SK-N-SH treated with all-trans-retinoic acid at 6 μM for 48 hours (cell line): Measurements from ENCODE around the gene AHCYL2.
"Not testable (repeated sequence)": the region's sequence is repeated elsewhere in the genome, so short reads cannot be mapped to it uniquely, and the experiment has no call there.

ENCODE experiments used
- ATAC-seq: fragments of 200-7000 bp; cut with Tn5 transposase; 3 replicates; pipeline ENCODE4 v1.9.1; 2020; ENCODE audit warnings: mild to moderate bottlenecking, moderate library complexity
- ARNTL ChIP-seq: fragments of 450-650 bp; formaldehyde crosslinking; IDR thresholded peaks from 2 replicates; pipeline ENCODE4 v1.5.0; 2020; ENCODE audit warnings: low read depth, mild to moderate bottlenecking, moderate library complexity, borderline replicate concordance
- BACH2 ChIP-seq: fragments of 250-450 bp; sonication (Bioruptor Pico); IDR thresholded peaks from 2 replicates; pipeline ENCODE4 v1.9.0; 2021; ENCODE audit warnings: mild to moderate bottlenecking, borderline replicate concordance
- GLIS3 ChIP-seq: fragments of 250-450 bp; sonication (Bioruptor Pico); IDR thresholded peaks from 2 replicates; pipeline ENCODE4 v1.5.0; 2020; ENCODE audit warnings: mild to moderate bottlenecking, moderate library complexity
- ISL1 ChIP-seq: fragments of 250-450 bp; sonication (Bioruptor Pico); IDR thresholded peaks from 2 replicates; pipeline ENCODE4 v2.1.2; 2022; ENCODE audit warnings: mild to moderate bottlenecking, moderate library complexity
- OSR1 ChIP-seq: fragments of 250-450 bp; sonication (Bioruptor Pico); IDR thresholded peaks from 2 replicates; pipeline ENCODE4 v1.8.0; 2022; ENCODE audit warnings: moderate library complexity, mild to moderate bottlenecking, inconsistent platforms
- POU6F1 ChIP-seq: fragments of 250-450 bp; sonication (Bioruptor Pico); IDR thresholded peaks from 2 replicates; pipeline ENCODE4 v1.8.0; 2021; ENCODE audit warnings: low read depth, mild to moderate bottlenecking, moderate library complexity, borderline replicate concordance
- PPARA ChIP-seq: fragments of 250-450 bp; sonication (Bioruptor Pico); IDR thresholded peaks from 2 replicates; pipeline ENCODE4 v1.5.0; 2020; ENCODE audit warnings: mild to moderate bottlenecking, borderline replicate concordance
- RARB ChIP-seq: fragments of 250-450 bp; sonication (Bioruptor Pico); IDR thresholded peaks from 2 replicates; pipeline ENCODE4 v1.8.0; 2021; ENCODE audit warnings: mild to moderate bottlenecking, moderate library complexity
- SNAI2 ChIP-seq: fragments of 250-450 bp; sonication (Bioruptor Pico); IDR thresholded peaks from 2 replicates; pipeline ENCODE4 v1.5.0; 2020; ENCODE audit warnings: mild to moderate bottlenecking, moderate library complexity
- TCF4 ChIP-seq: fragments of 250-450 bp; sonication (Bioruptor Pico); IDR thresholded peaks from 2 replicates; pipeline ENCODE4 v1.8.0; 2021; ENCODE audit warnings: mild to moderate bottlenecking, moderate library complexity, borderline replicate concordance
- TOX ChIP-seq: fragments of 250-450 bp; sonication (Bioruptor Pico); IDR thresholded peaks from 2 replicates; pipeline ENCODE4 v1.8.0; 2021; ENCODE audit warnings: mild to moderate bottlenecking, moderate library complexity, borderline replicate concordance
- ZFP3 ChIP-seq: fragments of 250-450 bp; sonication (Bioruptor Pico); IDR thresholded peaks from 2 replicates; pipeline ENCODE4 v1.5.0; 2020; ENCODE audit warnings: mild to moderate bottlenecking, moderate library complexity
- ZNF565 ChIP-seq: fragments of 450-650 bp; formaldehyde crosslinking; conservative IDR thresholded peaks from 2 replicates; pipeline ENCODE4 v1.5.0; 2020; ENCODE audit warnings: low read depth, mild to moderate bottlenecking, moderate library complexity
- ZNF70 ChIP-seq: fragments of 450-650 bp; formaldehyde crosslinking; IDR thresholded peaks from 2 replicates; pipeline ENCODE4 v1.5.0; 2020; ENCODE audit warnings: mild to moderate bottlenecking, moderate library complexity
- ZNF8 ChIP-seq: fragments of 450-650 bp; formaldehyde crosslinking; IDR thresholded peaks from 2 replicates; pipeline ENCODE4 v1.5.0; 2020; ENCODE audit warnings: mild to moderate bottlenecking, moderate library complexity
- TF ChIP-seq, protein P1 (sequence below): fragments of 250-450 bp; sonication (Bioruptor Pico); IDR thresholded peaks from 2 replicates; pipeline ENCODE4 v1.5.0; 2020; ENCODE audit warnings: mild to moderate bottlenecking, moderate library complexity
- TF ChIP-seq, protein P2 (sequence below): fragments of 250-450 bp; sonication (Bioruptor Pico); IDR thresholded peaks from 2 replicates; pipeline ENCODE4 v1.5.1; 2020; ENCODE audit warnings: low read depth, mild to moderate bottlenecking, moderate library complexity
- TF ChIP-seq, protein P3 (sequence below): fragments of 250-450 bp; sonication (Bioruptor Pico); IDR thresholded peaks from 2 replicates; pipeline ENCODE4 v1.5.1; 2021; ENCODE audit warnings: mild to moderate bottlenecking, moderate library complexity
- TF ChIP-seq, protein P4 (sequence below): fragments of 250-450 bp; sonication (Bioruptor Pico); IDR thresholded peaks from 2 replicates; pipeline ENCODE4 v1.8.0; 2020; ENCODE audit warnings: mild to moderate bottlenecking, moderate library complexity, borderline replicate concordance

AHCYL2 gene

GRCh38 chr7:129218514-129219062 lies 6.2 kb upstream of the AHCYL2 start:
- TF ChIP-seq OSR1 (CRISPR knock-in tag) (no peak), TOX (no peak), POU6F1 (CRISPR knock-in tag) (no peak), SNAI2 (CRISPR knock-in tag) (no peak), ZNF8 (no peak), ZNF70 (CRISPR knock-in tag) (no peak), ISL1 (CRISPR knock-in tag) (no peak)
- ATAC-seq, result peak; percentile 98

GRCh38 chr7:129219166-129219565 lies 5.7 kb upstream of the AHCYL2 start:
- ATAC-seq, result not testable (repeated sequence)

GRCh38 chr7:129222064-129222463 lies 2.8 kb upstream of the AHCYL2 start:
- TF ChIP-seq GLIS3 (CRISPR knock-in tag) (no peak), PPARA (CRISPR knock-in tag) (no peak), TOX (no peak), RARB (CRISPR knock-in tag) (no peak), ZFP3 (no peak), ZNF70 (CRISPR knock-in tag) (no peak)
- TF ChIP-seq, protein P1, sequence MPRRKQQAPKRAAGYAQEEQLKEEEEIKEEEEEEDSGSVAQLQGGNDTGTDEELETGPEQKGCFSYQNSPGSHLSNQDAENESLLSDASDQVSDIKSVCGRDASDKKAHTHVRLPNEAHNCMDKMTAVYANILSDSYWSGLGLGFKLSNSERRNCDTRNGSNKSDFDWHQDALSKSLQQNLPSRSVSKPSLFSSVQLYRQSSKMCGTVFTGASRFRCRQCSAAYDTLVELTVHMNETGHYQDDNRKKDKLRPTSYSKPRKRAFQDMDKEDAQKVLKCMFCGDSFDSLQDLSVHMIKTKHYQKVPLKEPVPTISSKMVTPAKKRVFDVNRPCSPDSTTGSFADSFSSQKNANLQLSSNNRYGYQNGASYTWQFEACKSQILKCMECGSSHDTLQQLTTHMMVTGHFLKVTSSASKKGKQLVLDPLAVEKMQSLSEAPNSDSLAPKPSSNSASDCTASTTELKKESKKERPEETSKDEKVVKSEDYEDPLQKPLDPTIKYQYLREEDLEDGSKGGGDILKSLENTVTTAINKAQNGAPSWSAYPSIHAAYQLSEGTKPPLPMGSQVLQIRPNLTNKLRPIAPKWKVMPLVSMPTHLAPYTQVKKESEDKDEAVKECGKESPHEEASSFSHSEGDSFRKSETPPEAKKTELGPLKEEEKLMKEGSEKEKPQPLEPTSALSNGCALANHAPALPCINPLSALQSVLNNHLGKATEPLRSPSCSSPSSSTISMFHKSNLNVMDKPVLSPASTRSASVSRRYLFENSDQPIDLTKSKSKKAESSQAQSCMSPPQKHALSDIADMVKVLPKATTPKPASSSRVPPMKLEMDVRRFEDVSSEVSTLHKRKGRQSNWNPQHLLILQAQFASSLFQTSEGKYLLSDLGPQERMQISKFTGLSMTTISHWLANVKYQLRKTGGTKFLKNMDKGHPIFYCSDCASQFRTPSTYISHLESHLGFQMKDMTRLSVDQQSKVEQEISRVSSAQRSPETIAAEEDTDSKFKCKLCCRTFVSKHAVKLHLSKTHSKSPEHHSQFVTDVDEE (CRISPR knock-in tag), result no peak
- ATAC-seq, result no peak

DNA sequence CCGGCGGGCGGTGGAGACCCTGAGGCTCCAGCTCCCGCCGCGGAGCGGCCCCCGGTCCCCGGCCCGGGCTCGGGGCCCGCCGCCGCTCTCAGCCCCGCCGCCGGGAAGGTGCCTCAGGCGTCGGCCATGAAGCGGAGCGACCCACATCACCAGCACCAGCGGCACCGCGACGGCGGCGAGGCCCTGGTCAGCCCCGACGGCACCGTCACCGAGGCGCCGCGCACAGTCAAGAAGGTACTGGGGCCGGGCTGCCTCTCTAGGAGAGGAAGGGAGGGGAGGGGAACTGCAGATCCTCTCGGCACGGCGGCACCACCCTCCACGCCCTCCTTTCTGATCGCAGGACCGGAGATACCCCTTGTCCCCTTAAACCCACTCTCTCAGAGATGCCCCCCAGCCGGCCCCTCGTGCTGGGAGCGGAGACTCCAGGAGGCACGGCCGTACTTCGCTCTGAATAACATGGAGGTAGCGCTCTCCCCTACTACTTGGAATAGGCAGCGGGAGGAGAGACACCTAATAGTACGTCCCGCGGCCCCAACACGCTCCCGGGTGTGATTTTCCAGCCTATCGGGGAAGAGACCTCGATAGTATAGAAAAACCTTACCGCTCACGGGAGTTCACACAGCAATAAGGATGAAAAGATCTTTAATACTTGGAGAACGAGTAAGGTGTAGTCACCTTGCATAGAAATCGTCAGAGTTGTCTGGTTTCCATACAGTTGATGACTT lies 538 bp downstream of the AHCYL2 start:
- peak; percentile 64 for ATAC-seq
- TF ChIP-seq ZFP3 (0 out of 2 replicates have a peak, but pooled peaks have one; percentile 38), ARNTL (CRISPR knock-in tag) (no peak), ZNF565 (no peak), POU6F1 (CRISPR knock-in tag) (no peak)
- TF ChIP-seq, all 23 proteins: peak for 1

- peak; percentile 7; the same call in 2 of the 3 replicates for ATAC-seq
- no peak for TF ChIP-seq ZNF565
- TF ChIP-seq POU6F1 (CRISPR knock-in tag), result no peak
- TF ChIP-seq TOX, result no peak
- TF ChIP-seq OSR1 (CRISPR knock-in tag), result no peak
- TF ChIP-seq, protein P2, sequence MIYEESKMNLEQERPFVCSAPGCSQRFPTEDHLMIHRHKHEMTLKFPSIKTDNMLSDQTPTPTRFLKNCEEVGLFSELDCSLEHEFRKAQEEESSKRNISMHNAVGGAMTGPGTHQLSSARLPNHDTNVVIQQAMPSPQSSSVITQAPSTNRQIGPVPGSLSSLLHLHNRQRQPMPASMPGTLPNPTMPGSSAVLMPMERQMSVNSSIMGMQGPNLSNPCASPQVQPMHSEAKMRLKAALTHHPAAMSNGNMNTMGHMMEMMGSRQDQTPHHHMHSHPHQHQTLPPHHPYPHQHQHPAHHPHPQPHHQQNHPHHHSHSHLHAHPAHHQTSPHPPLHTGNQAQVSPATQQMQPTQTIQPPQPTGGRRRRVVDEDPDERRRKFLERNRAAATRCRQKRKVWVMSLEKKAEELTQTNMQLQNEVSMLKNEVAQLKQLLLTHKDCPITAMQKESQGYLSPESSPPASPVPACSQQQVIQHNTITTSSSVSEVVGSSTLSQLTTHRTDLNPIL, result no peak
- no peak for TF ChIP-seq BACH2 (CRISPR knock-in tag)
- TF ChIP-seq ARNTL (CRISPR knock-in tag), result no peak
- TF ChIP-seq, protein P3, sequence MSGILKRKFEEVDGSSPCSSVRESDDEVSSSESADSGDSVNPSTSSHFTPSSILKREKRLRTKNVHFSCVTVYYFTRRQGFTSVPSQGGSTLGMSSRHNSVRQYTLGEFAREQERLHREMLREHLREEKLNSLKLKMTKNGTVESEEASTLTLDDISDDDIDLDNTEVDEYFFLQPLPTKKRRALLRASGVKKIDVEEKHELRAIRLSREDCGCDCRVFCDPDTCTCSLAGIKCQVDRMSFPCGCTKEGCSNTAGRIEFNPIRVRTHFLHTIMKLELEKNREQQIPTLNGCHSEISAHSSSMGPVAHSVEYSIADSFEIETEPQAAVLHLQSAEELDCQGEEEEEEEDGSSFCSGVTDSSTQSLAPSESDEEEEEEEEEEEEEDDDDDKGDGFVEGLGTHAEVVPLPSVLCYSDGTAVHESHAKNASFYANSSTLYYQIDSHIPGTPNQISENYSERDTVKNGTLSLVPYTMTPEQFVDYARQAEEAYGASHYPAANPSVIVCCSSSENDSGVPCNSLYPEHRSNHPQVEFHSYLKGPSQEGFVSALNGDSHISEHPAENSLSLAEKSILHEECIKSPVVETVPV (CRISPR knock-in tag), result no peak
- TF ChIP-seq TCF4 (CRISPR knock-in tag), result no peak
- TF ChIP-seq PPARA (CRISPR knock-in tag), result no peak
- TF ChIP-seq RARB (CRISPR knock-in tag), result no peak
- TF ChIP-seq, protein P4, sequence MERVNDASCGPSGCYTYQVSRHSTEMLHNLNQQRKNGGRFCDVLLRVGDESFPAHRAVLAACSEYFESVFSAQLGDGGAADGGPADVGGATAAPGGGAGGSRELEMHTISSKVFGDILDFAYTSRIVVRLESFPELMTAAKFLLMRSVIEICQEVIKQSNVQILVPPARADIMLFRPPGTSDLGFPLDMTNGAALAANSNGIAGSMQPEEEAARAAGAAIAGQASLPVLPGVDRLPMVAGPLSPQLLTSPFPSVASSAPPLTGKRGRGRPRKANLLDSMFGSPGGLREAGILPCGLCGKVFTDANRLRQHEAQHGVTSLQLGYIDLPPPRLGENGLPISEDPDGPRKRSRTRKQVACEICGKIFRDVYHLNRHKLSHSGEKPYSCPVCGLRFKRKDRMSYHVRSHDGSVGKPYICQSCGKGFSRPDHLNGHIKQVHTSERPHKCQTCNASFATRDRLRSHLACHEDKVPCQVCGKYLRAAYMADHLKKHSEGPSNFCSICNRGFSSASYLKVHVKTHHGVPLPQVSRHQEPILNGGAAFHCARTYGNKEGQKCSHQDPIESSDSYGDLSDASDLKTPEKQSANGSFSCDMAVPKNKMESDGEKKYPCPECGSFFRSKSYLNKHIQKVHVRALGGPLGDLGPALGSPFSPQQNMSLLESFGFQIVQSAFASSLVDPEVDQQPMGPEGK (CRISPR knock-in tag), result no peak
- no peak for TF ChIP-seq ZNF8
Observed at GRCh38 chr7:129225931-129226572, 1.2 kb downstream of the AHCYL2 start.
